Caco-2 (cell line): ENCODE data around the gene S1PR3. TPM values are rescaled to one million over a fixed set of nuclear protein-coding genes. Genes with fewer than 3 reads are reported as not detected.

ENCODE experiments used
- BruUV-seq: library from RNA; stranded (reverse); fragments of 400-500 nt; replicated peaks from 2 replicates; lab custom pipeline; 2021; lab: Mats Ljungman, UMichigan
- CTCF ChIA-PET: fragments of 300-600 bp; sonication (Branson Sonifier 250); formaldehyde crosslinking; loops from one replicate; lab custom pipeline; 2022; ENCODE audit warnings: antibody characterized with exemption; lab: Charles Lee
- POLR2A ChIA-PET: fragments of 300-600 bp; sonication (Branson Sonifier 250); formaldehyde crosslinking; loops from one replicate; lab custom pipeline; 2022; ENCODE audit warnings: antibody characterized with exemption; lab: Charles Lee
- DNase-seq, 2 experiments: peaks; one replicate each; pipeline versions ENCODE4 v3.0.0 to v3.0.0-alpha.2; 2020 to 2022
- H3K27me3 ChIP-seq: replicated peaks from 2 replicates; pipeline ENCODE4 v1.6.0; 2011; ENCODE audit warnings: low read length; ENCODE audit not compliant: control insufficient read depth, insufficient read depth
- H3K36me3 ChIP-seq: 2 replicates; pipeline ENCODE4 v1.5.1; 2011; ENCODE audit warnings: low read length; ENCODE audit not compliant: control insufficient read depth, insufficient read depth
- H3K4me1 ChIP-seq: fragments of 250-450 bp; sonication (Bioruptor Pico); 2 replicates; pipeline ENCODE4 v1.5.1; 2020; ENCODE audit warnings: mild to moderate bottlenecking
- H3K4me3 ChIP-seq: 2 replicates; pipeline ENCODE4 v1.5.1; 2011; ENCODE audit warnings: low read depth, mild to moderate bottlenecking, control low read depth, low read length
- H3K9me3 ChIP-seq: fragments of 250-450 bp; sonication (Bioruptor Pico); 2 replicates; pipeline ENCODE4 v1.5.1; 2020; ENCODE audit warnings: mild to moderate bottlenecking, moderate library complexity
- H3K27ac Mint-ChIP-seq: one replicate; pipeline ENCODE4 v1.8.0; 2022; ENCODE audit warnings: mixed read lengths; ENCODE audit not compliant: unreplicated experiment
- H3K27me3 Mint-ChIP-seq: one replicate; pipeline ENCODE4 v1.8.0; 2022; ENCODE audit warnings: mixed read lengths; ENCODE audit not compliant: insufficient read depth, unreplicated experiment
- H3K36me3 Mint-ChIP-seq: one replicate; pipeline ENCODE4 v1.8.0; 2022; ENCODE audit warnings: mild to moderate bottlenecking, mixed read lengths; ENCODE audit not compliant: insufficient read depth, unreplicated experiment
- H3K4me1 Mint-ChIP-seq: one replicate; pipeline ENCODE4 v1.8.0; 2022; ENCODE audit warnings: low read depth, mixed read lengths; ENCODE audit not compliant: unreplicated experiment
- H3K4me3 Mint-ChIP-seq: one replicate; pipeline ENCODE4 v1.8.0; 2022; ENCODE audit warnings: mild to moderate bottlenecking, moderate library complexity, mixed read lengths; ENCODE audit not compliant: unreplicated experiment
- H3K9me3 Mint-ChIP-seq: one replicate; pipeline ENCODE4 v1.8.0; 2022; ENCODE audit warnings: mixed read lengths; ENCODE audit not compliant: unreplicated experiment
- CTCF ChIP-seq, 2 experiments: fragments of 200-600 bp in 1 of 2; IDR thresholded peaks; 1 replicate in 1 of 2; 2 replicates in 1 of 2; pipeline versions ENCODE4 v1.5.1 to v1.8.0; 2011 to 2022; ENCODE audit warnings: antibody characterized with exemption in 1 of 2, control low read depth in 1 of 2, inconsistent platforms in 1 of 2, low read depth in 1 of 2, low read length in 1 of 2, mild to moderate bottlenecking in 1 of 2, moderate library complexity in 1 of 2; ENCODE audit not compliant: insufficient read depth in 1 of 2, severe bottlenecking in 1 of 2, unreplicated experiment in 1 of 2
- intact Hi-C: fragments of 100-400 bp; cut with micrococcal nuclease; formaldehyde crosslinking; loops from one replicate; pipeline ENCODE4 v1.10.0; 2022; ENCODE audit not compliant: unreplicated experiment
- total RNA-seq: library from RNA; stranded (reverse); gene quantifications from 2 replicates; pipeline ENCODE4 v1.2.3, GENCODE V29; 2022

Gene S1PR3
- total RNA-seq, 1 experiment from 2014 or later = 1.00 TPM

GRCh38 chr9:89048616-89049015, 57.3 kb downstream of the S1PR3 start:
- H3K4me3 ChIP-seq = no peak overlapping the region
- no peaks in the 10 kb centered on the region for H3K27me3 Mint-ChIP-seq
- no peaks in the 10 kb centered on the region for H3K27me3 ChIP-seq
- no peaks in the 10 kb centered on the region for H3K9me3 Mint-ChIP-seq
- ChIA-PET CTCF (no interaction called here), POLR2A (no interaction called here)
- H3K4me1 ChIP-seq = no peaks in the 10 kb centered on the region
- intact Hi-C loops = no loop called here
- no peak overlapping the region for H3K27ac Mint-ChIP-seq
- H3K36me3 ChIP-seq = no peaks in the 10 kb centered on the region
- H3K4me3 Mint-ChIP-seq = no peak overlapping the region
- BruUV-seq = no TSS peak
- no peak for DNase-seq
- no peaks in the 10 kb centered on the region for H3K4me1 Mint-ChIP-seq
- TF ChIP-seq CTCF (IDR thresholded peaks at IDR 0.05; ENCODE audit: insufficient read depth in 1 of 2, low read depth in 1 of 2, low read length in 1 of 2, severe bottlenecking in 1 of 2, unreplicated experiment in 1 of 2) = no peak
- no peaks in the 10 kb centered on the region for H3K9me3 ChIP-seq
- no peaks in the 10 kb centered on the region for H3K36me3 Mint-ChIP-seq

- H3K4me1 Mint-ChIP-seq = no peaks in the 10 kb centered on the region
- intact Hi-C loops = no loop called here
- Histone ChIP-seq H3K4me1 (no peaks in the 10 kb centered on the region), H3K9me3 (no peaks in the 10 kb centered on the region), H3K4me3 (no peak overlapping the region), H3K27me3 (no peaks in the 10 kb centered on the region), H3K36me3 (no peaks in the 10 kb centered on the region)
- DNase-seq = no peak
- ChIA-PET POLR2A (no interaction called here), CTCF (no interaction called here)
- TF ChIP-seq CTCF (IDR thresholded peaks at IDR 0.05; ENCODE audit: insufficient read depth in 1 of 2, low read depth in 1 of 2, low read length in 1 of 2, severe bottlenecking in 1 of 2, unreplicated experiment in 1 of 2) = no peak
- BruUV-seq = no TSS peak
- H3K9me3 Mint-ChIP-seq = no peaks in the 10 kb centered on the region
- no peak overlapping the region for H3K4me3 Mint-ChIP-seq
- H3K27me3 Mint-ChIP-seq = no peaks in the 10 kb centered on the region
- no peak overlapping the region for H3K27ac Mint-ChIP-seq
- H3K36me3 Mint-ChIP-seq = no peaks in the 10 kb centered on the region
Measured at GRCh38 chr9:89049646-89050045, 58.4 kb downstream of the S1PR3 start.

- BruUV-seq = no TSS peak
- Mint-ChIP-seq H3K4me1 (no peaks in the 10 kb centered on the region), H3K36me3 (no peaks in the 10 kb centered on the region), H3K27ac (no peak overlapping the region), H3K9me3 (no peaks in the 10 kb centered on the region), H3K27me3 (no peaks in the 10 kb centered on the region), H3K4me3 (no peak overlapping the region)
- Histone ChIP-seq H3K4me3 (no peak overlapping the region), H3K27me3 (no peaks in the 10 kb centered on the region), H3K36me3 (no peaks in the 10 kb centered on the region), H3K4me1 (no peaks in the 10 kb centered on the region), H3K9me3 (no peaks in the 10 kb centered on the region)
- intact Hi-C loops = no loop called here
- CTCF ChIA-PET = no interaction called here
- TF ChIP-seq CTCF (IDR thresholded peaks at IDR 0.05; ENCODE audit: insufficient read depth in 1 of 2, low read depth in 1 of 2, low read length in 1 of 2, severe bottlenecking in 1 of 2, unreplicated experiment in 1 of 2) = no peak
- POLR2A ChIA-PET = no interaction called here
- DNase-seq = no peak
Measured at GRCh38 chr9:89051421-89052025, 60.3 kb downstream of the S1PR3 start.
